MM.1S (cell line): Measurements from ENCODE around the gene ARID2.

Experiments
- DNase-seq: peaks from one replicate; pipeline ENCODE4 v3.0.0-alpha.2; 2015
- H2AFZ ChIP-seq: fragments of 300-600 bp; sonication (generic); 2 replicates; pipeline ENCODE4 v1.6.0; 2016; ENCODE audit warnings: antibody characterized with exemption, low read length
- H3F3A ChIP-seq: fragments of 300-600 bp; sonication (generic); 2 replicates; pipeline ENCODE4 v1.6.1; 2016; ENCODE audit warnings: mild to moderate bottlenecking, antibody characterized with exemption, low read length, moderate library complexity, mixed read lengths; ENCODE audit not compliant: insufficient read depth
- H3K27ac ChIP-seq: fragments of 300-600 bp; sonication (generic); 2 replicates; pipeline ENCODE4 v1.5.1; 2016; ENCODE audit warnings: mild to moderate bottlenecking, low read length
- H3K27me3 ChIP-seq: fragments of 300-600 bp; sonication (generic); replicated peaks from 2 replicates; pipeline ENCODE4 v1.6.0; 2016; ENCODE audit warnings: low read length; ENCODE audit not compliant: insufficient read depth
- H3K36me3 ChIP-seq: fragments of 300-600 bp; sonication (generic); replicated peaks from 2 replicates; pipeline ENCODE4 v1.6.1; 2016; ENCODE audit warnings: mild to moderate bottlenecking, low read length, mixed read lengths; ENCODE audit not compliant: insufficient read depth
- H3K4me1 ChIP-seq: fragments of 300-600 bp; sonication (generic); 2 replicates; pipeline ENCODE4 v1.6.1; 2016; ENCODE audit warnings: low read length, mixed read lengths
- H3K4me2 ChIP-seq: fragments of 300-600 bp; sonication (generic); 2 replicates; pipeline ENCODE4 v1.6.0; 2016; ENCODE audit warnings: low read depth, low read length
- H3K4me3 ChIP-seq: fragments of 300-600 bp; sonication (generic); 2 replicates; pipeline ENCODE4 v1.5.1; 2016; ENCODE audit warnings: low read length, mixed read lengths
- H3K79me2 ChIP-seq: fragments of 300-600 bp; sonication (generic); 2 replicates; pipeline ENCODE4 v1.6.1; 2016; ENCODE audit warnings: mixed run types, low read length, mixed read lengths
- H3K9ac ChIP-seq: fragments of 300-600 bp; sonication (generic); 2 replicates; pipeline ENCODE4 v1.6.1; 2016; ENCODE audit warnings: low read length, mixed read lengths
- H3K9me2 ChIP-seq: fragments of 300-600 bp; sonication (generic); replicated peaks from 2 replicates; pipeline ENCODE4 v1.6.1; 2016; ENCODE audit warnings: mild to moderate bottlenecking, low read length, mixed read lengths; ENCODE audit not compliant: insufficient read depth
- H3K9me3 ChIP-seq: fragments of 300-600 bp; sonication (generic); replicated peaks from 2 replicates; pipeline ENCODE4 v1.6.1; 2016; ENCODE audit warnings: mild to moderate bottlenecking, low read length, mixed read lengths; ENCODE audit not compliant: insufficient read depth
- H4K20me1 ChIP-seq: fragments of 300-600 bp; sonication (generic); 2 replicates; pipeline ENCODE4 v1.6.1; 2016; ENCODE audit warnings: mild to moderate bottlenecking, low read length, moderate library complexity, mixed read lengths; ENCODE audit not compliant: insufficient read depth
- EZH2 ChIP-seq: fragments of 300-600 bp; sonication (generic); optimal IDR thresholded peaks from 2 replicates; pipeline ENCODE3; 2017; ENCODE audit warnings: low read depth, mild to moderate bottlenecking, antibody characterized with exemption, low read length, mixed read lengths
- EZH2phosphoT487 ChIP-seq: fragments of 300-600 bp; sonication (generic); IDR thresholded peaks from 2 replicates; pipeline ENCODE4 v1.6.1; 2018; ENCODE audit warnings: antibody characterized with exemption, low read length
- TF ChIP-seq, protein P1 (sequence below): fragments of 300-600 bp; sonication (generic); IDR thresholded peaks from 2 replicates; pipeline ENCODE4 v1.5.1; 2016; ENCODE audit warnings: antibody characterized with exemption, low read length, mixed read lengths

The ARID2 gene

DNA sequence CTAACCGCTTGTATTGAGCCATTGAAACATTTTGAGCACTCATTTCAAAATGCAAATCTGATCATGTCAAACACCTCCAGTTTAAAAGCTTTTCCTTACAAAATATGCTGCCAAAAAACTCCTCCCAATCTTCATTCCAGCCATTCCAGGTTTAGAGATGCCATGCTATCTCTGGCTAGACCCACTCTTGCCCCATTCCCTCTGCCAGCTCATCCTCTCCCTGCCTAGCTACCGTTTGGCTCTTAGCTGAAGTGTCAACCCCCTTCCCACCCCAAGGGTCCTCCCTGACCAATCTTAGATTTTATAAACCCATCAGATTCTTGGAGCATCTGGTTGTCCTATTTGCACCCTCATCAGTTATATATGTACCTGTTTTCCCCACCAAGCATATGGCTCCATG lies 185.9 kb downstream of the ARID2 start:
- no peaks in the 10 kb centered on the region for H3K79me2 ChIP-seq
- no peak overlapping the region for H3K4me3 ChIP-seq
- no peak for DNase-seq
- no peaks in the 10 kb centered on the region for H3K9me2 ChIP-seq
- no peaks in the 10 kb centered on the region for H4K20me1 ChIP-seq
- H3K9ac ChIP-seq: no peak overlapping the region
- H3K9me3 ChIP-seq: no peaks in the 10 kb centered on the region
- no peak overlapping the region for H2AFZ ChIP-seq
- H3K4me2 ChIP-seq: no peak overlapping the region
- H3K4me1 ChIP-seq: peaks cover 9% of the 10 kb centered on the region; the same call in 1 of the 2 replicates
- TF ChIP-seq EZH2phosphoT487 (no peak), EZH2 (no peak)
- TF ChIP-seq, protein P1, sequence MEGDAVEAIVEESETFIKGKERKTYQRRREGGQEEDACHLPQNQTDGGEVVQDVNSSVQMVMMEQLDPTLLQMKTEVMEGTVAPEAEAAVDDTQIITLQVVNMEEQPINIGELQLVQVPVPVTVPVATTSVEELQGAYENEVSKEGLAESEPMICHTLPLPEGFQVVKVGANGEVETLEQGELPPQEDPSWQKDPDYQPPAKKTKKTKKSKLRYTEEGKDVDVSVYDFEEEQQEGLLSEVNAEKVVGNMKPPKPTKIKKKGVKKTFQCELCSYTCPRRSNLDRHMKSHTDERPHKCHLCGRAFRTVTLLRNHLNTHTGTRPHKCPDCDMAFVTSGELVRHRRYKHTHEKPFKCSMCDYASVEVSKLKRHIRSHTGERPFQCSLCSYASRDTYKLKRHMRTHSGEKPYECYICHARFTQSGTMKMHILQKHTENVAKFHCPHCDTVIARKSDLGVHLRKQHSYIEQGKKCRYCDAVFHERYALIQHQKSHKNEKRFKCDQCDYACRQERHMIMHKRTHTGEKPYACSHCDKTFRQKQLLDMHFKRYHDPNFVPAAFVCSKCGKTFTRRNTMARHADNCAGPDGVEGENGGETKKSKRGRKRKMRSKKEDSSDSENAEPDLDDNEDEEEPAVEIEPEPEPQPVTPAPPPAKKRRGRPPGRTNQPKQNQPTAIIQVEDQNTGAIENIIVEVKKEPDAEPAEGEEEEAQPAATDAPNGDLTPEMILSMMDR: no peak
- peaks cover 5% of the 10 kb centered on the region; the same call in 1 of the 2 replicates for H3F3A ChIP-seq
- H3K27ac ChIP-seq: no peak overlapping the region
- H3K27me3 ChIP-seq: no peaks in the 10 kb centered on the region
- H3K36me3 ChIP-seq: 0 out of 2 replicates have a peak, but pooled peaks cover 2% of the 10 kb centered on the region

DNA sequence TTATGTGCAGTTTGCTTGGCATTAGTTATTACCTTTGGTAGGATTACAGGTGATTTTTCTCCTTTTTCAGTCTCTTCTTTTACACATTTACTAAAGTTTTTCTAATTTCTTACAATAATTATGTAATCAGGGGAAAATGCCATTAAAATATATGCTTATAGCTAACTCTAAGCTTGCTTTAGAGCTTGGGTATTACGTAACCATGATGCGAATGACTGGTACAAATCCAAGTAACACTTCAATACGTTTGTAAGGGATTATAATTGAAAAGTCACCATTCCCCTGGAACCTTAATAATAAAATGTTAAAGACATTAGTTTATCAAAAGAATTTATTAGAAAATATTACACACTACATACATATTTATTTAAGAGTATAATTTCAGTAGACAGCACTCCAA lies 189.3 kb downstream of the ARID2 start:
- Histone ChIP-seq H3K9me3 (no peaks in the 10 kb centered on the region), H4K20me1 (no peaks in the 10 kb centered on the region), H3K9ac (no peak overlapping the region), H3K4me2 (no peak overlapping the region), H3K4me3 (no peak overlapping the region), H3K27ac (no peak overlapping the region), H3K4me1 (no peaks in the 10 kb centered on the region), H3K9me2 (no peaks in the 10 kb centered on the region), H3K27me3 (no peaks in the 10 kb centered on the region), H3F3A (no peaks in the 10 kb centered on the region; the same call in 1 of the 2 replicates), H2AFZ (no peak overlapping the region), H3K36me3 (peaks cover 9% of the 10 kb centered on the region; the same call in 1 of the 2 replicates), H3K79me2 (no peaks in the 10 kb centered on the region)
- no peak for TF ChIP-seq EZH2
- TF ChIP-seq, protein P1: no peak
- TF ChIP-seq EZH2phosphoT487: no peak
- DNase-seq: no peak

DNA sequence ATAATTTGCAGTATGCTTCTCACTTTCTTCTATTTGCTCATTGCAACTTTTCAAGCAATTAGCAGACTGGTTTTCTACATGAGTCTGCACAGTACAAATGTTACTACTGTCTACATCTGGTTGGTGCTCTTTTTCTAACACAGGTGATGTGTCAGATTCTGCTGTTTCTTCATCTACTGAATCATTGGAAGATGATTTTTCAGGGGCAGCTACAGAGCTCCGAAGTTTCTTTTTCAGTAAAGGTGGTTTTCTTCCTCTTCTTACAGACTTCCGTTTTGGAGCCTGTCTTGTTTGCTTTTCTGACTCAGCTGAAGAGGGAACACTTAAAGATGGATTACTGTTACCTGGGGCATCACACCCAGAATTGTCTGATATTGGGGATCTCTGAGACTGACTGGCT lies 198.8 kb downstream of the ARID2 start:
- TF ChIP-seq EZH2: no peak
- no peak for TF ChIP-seq EZH2phosphoT487
- TF ChIP-seq, protein P1: no peak
- Histone ChIP-seq H2AFZ (no peak overlapping the region), H3K9me2 (no peaks in the 10 kb centered on the region), H3K9ac (no peak overlapping the region), H3K4me2 (no peak overlapping the region), H3K36me3 (peaks cover 6% of the 10 kb centered on the region; the same call in 1 of the 2 replicates), H3K4me3 (no peak overlapping the region), H3K9me3 (no peaks in the 10 kb centered on the region), H3K27ac (no peak overlapping the region), H3F3A (no peaks in the 10 kb centered on the region), H3K27me3 (no peaks in the 10 kb centered on the region), H4K20me1 (no peaks in the 10 kb centered on the region), H3K4me1 (no peaks in the 10 kb centered on the region), H3K79me2 (no peaks in the 10 kb centered on the region)
- DNase-seq: no peak
